BLaER1 (cell line): ENCODE results near the gene FOXA2.

ENCODE experiments used
- H3K27ac ChIP-seq: shearing (Covaris generic); formaldehyde crosslinking; 2 replicates; pipeline ENCODE4 v1.8.1; 2022
- H3K27me3 ChIP-seq: shearing (Covaris generic); formaldehyde crosslinking; 2 replicates; pipeline ENCODE4 v1.8.1; 2022
- H3K36me3 ChIP-seq: shearing (Covaris generic); formaldehyde crosslinking; 2 replicates; pipeline ENCODE4 v1.8.1; 2022
- H3K4me1 ChIP-seq: shearing (Covaris generic); formaldehyde crosslinking; 2 replicates; pipeline ENCODE4 v1.8.1; 2022
- H3K4me2 ChIP-seq: shearing (Covaris generic); formaldehyde crosslinking; 2 replicates; pipeline ENCODE4 v1.8.1; 2022
- H3K4me3 ChIP-seq: shearing (Covaris generic); formaldehyde crosslinking; 2 replicates; pipeline ENCODE4 v1.8.1; 2022
- H3K9ac ChIP-seq: shearing (Covaris generic); formaldehyde crosslinking; 2 replicates; pipeline ENCODE4 v1.8.1; 2022
- H3K9me3 ChIP-seq: shearing (Covaris generic); formaldehyde crosslinking; 2 replicates; pipeline ENCODE4 v1.8.1; 2022
- H4K20me1 ChIP-seq: shearing (Covaris generic); formaldehyde crosslinking; 2 replicates; pipeline ENCODE4 v1.8.1; 2022
- Cebpa-rat ChIP-seq: shearing (Covaris generic); IDR thresholded peaks from 2 replicates; pipeline ENCODE4 v1.8.1; 2022

FOXA2 gene

GRCh38 chr20:22531056-22531615 lies 53.2 kb downstream of the FOXA2 start:
- no peak overlapping the region for H3K9ac ChIP-seq
- no peak overlapping the region for H3K27ac ChIP-seq
- no peaks in the 10 kb centered on the region for H3K27me3 ChIP-seq
- H3K4me2 ChIP-seq, result no peak overlapping the region
- peaks cover 5% of the 10 kb centered on the region; the same call in 1 of the 2 replicates for H3K4me1 ChIP-seq
- H4K20me1 ChIP-seq, result no peaks in the 10 kb centered on the region
- no peak for TF ChIP-seq Cebpa-rat
- no peak overlapping the region for H3K4me3 ChIP-seq
- H3K9me3 ChIP-seq, result no peaks in the 10 kb centered on the region
- no peaks in the 10 kb centered on the region for H3K36me3 ChIP-seq
